SH-SY5Y (cell line): Measurements from ENCODE around the gene RENBP.

Experiments
- GATA2 ChIP-seq: IDR thresholded peaks from 2 replicates; pipeline ENCODE4 v1.6.1; 2011; ENCODE audit warnings: mild to moderate bottlenecking, low read depth, low read length
- GATA3 ChIP-seq: IDR thresholded peaks from 2 replicates; pipeline ENCODE4 v1.6.1; 2011; ENCODE audit warnings: low read depth, mild to moderate bottlenecking, low read length, moderate library complexity

DNA sequence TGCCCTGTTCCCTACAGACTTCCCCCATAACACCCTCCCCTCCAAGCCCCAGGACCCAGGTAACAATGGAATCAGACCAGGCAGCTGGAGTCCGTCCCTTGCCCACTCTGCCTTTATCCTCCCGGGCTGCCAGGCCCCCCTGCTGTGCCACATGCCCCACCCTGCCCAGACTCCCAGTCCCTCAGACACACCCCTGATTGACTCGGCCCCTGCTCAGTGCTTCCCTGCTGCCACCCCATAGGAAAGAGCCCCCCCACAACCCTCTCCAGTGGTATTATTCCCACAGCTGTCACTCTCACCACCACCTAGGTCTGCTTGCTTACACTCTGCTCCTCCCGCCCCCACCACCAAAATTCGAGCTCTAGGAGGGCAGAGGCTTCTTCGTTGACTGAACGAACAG, 4.9 kb downstream of the RENBP start:
- TF ChIP-seq GATA2 (no peak), GATA3 (no peak)
